Brain microvascular endothelial cell (primary cell): Measurements from ENCODE around the gene OR3A1.
"Not testable (repeated sequence)": the region's sequence is repeated elsewhere in the genome, so short reads cannot be mapped to it uniquely, and the experiment has no call there.

ENCODE experiments used
- DNase-seq: peaks from one replicate; pipeline ENCODE4 v3.0.0-alpha.2; 2020
- H3K27ac ChIP-seq: fragments of 250-450 bp; sonication (Bioruptor Pico); 2 replicates; pipeline ENCODE4 v1.5.1; 2020; ENCODE audit warnings: mild to moderate bottlenecking, moderate library complexity
- H3K27me3 ChIP-seq: fragments of 250-450 bp; sonication (Bioruptor Pico); replicated peaks from 2 replicates; pipeline ENCODE4 v1.5.1; 2020; ENCODE audit warnings: mild to moderate bottlenecking
- H3K36me3 ChIP-seq: fragments of 250-450 bp; sonication (Bioruptor Pico); replicated peaks from 2 replicates; pipeline ENCODE4 v1.5.1; 2020; ENCODE audit warnings: mild to moderate bottlenecking
- H3K4me3 ChIP-seq: 2 replicates; pipeline ENCODE4 v1.5.1; 2011; ENCODE audit warnings: low read depth, mild to moderate bottlenecking, control low read depth, low read length, moderate library complexity
- CTCF ChIP-seq: IDR thresholded peaks from 2 replicates; pipeline ENCODE4 v1.5.1; 2011; ENCODE audit warnings: low read depth, mild to moderate bottlenecking, moderate library complexity, low read length, control low read depth, inconsistent platforms; ENCODE audit errors: missing control alignments
- in situ Hi-C: cut with HindIII; loops from 2 replicates; pipeline ENCODE4 v1.10.0; 2017; ENCODE audit warnings: low sequenced_read_pairs, low pct_ligation_motif_present

OR3A1 gene

GRCh38 chr17:3298260-3298659 is at the start of gene OR3A1:
TSS of gene OR3A1 (minus strand) at chr17:3298360. CDS start at chr17:3292582, 5,778 bp downstream.
- DNase-seq, result no peak
- Histone ChIP-seq H3K36me3 (no peaks in the 10 kb centered on the region), H3K4me3 (no peak within 1 kb of the TSS), H3K27ac (no peak within 1 kb of the TSS), H3K27me3 (no peaks in the 10 kb centered on the region)
- no peak for TF ChIP-seq CTCF
- in situ Hi-C loops, result no loop called here

- H3K27me3 ChIP-seq, in situ Hi-C loops, H3K27ac ChIP-seq, H3K36me3 ChIP-seq, H3K4me3 ChIP-seq, DNase-seq: not testable (repeated sequence)
These were observed 44.6 kb upstream of the OR3A1 start for GRCh38 chr17:3342782-3343181.

GRCh38 chr17:3335876-3336275 is 37.7 kb upstream of the OR3A1 start:
- H3K27me3 ChIP-seq, result no peaks in the 10 kb centered on the region
- in situ Hi-C loops, result no loop called here

GRCh38 chr17:3318336-3318735 is 20.2 kb upstream of the OR3A1 start:
- Histone ChIP-seq H3K27ac (no peak overlapping the region), H3K27me3 (no peaks in the 10 kb centered on the region), H3K36me3 (no peaks in the 10 kb centered on the region), H3K4me3 (no peak overlapping the region)
- no peak for TF ChIP-seq CTCF
- DNase-seq, result no peak
- in situ Hi-C loops, result no loop called here

More at GRCh38 chr17:3335876-3336275, 37.7 kb upstream of the OR3A1 start:
- Histone ChIP-seq H3K36me3 (no peaks in the 10 kb centered on the region), H3K27ac (no peak overlapping the region), H3K4me3 (no peak overlapping the region)
- no peak for DNase-seq
- peak; percentile 19 for TF ChIP-seq CTCF

GRCh38 chr17:3316836-3317235 is 18.7 kb upstream of the OR3A1 start:
- Histone ChIP-seq H3K27ac (no peak overlapping the region), H3K36me3 (no peaks in the 10 kb centered on the region), H3K27me3 (no peaks in the 10 kb centered on the region), H3K4me3 (no peak overlapping the region)
- no peak for DNase-seq
- in situ Hi-C loops, result no loop called here
- no peak for TF ChIP-seq CTCF

- in situ Hi-C loops, result no loop called here
- TF ChIP-seq CTCF, result no peak
- no peaks in the 10 kb centered on the region for H3K36me3 ChIP-seq
- no peaks in the 10 kb centered on the region for H3K27me3 ChIP-seq
- no peak overlapping the region for H3K4me3 ChIP-seq
- H3K27ac ChIP-seq, result no peak overlapping the region
- no peak for DNase-seq
These were observed 10.4 kb upstream of the OR3A1 start for GRCh38 chr17:3308603-3309002.
